ENCODE data around the gene NFKBIE. TPM values are rescaled to one million over a fixed set of nuclear protein-coding genes. Genes with fewer than 3 reads are reported as not detected.
"Not testable (repeated sequence)": the region's sequence is repeated elsewhere in the genome, so short reads cannot be mapped to it uniquely, and the experiment has no call there.

NFKBIE gene
- total RNA-seq, 1 experiment from 2014 or later, result 7.4 TPM

GRCh38 chr6:44232676-44233566, 32.4 kb downstream of the NFKBIE start:
- Histone ChIP-seq H3K9me3 (ENCODE audit: low read length) (no peaks in the 10 kb centered on the region), H4K20me1 (ENCODE audit: low read length) (no peaks in the 10 kb centered on the region), H2AFZ (ENCODE audit: low read length) (no peak overlapping the region), H3K4me1 (ENCODE audit: insufficient read depth, low read length) (peaks cover 24% of the 10 kb centered on the region), H3K27me3 (ENCODE audit: low read length) (no peaks in the 10 kb centered on the region), H3K36me3 (ENCODE audit: low read depth, low read length) (peaks cover 17% of the 10 kb centered on the region), H3F3A (ENCODE audit: low read length, unreplicated experiment) (no peaks in the 10 kb centered on the region), H3K9ac (ENCODE audit: low read length) (no peak overlapping the region), H3K9me2 (replicated peaks; ENCODE audit: low read length) (no peaks in the 10 kb centered on the region), H3K79me2 (ENCODE audit: low read length) (no peaks in the 10 kb centered on the region), H3K4me3 (ENCODE audit: low read length) (no peak overlapping the region), H3K27ac (ENCODE audit: low read length) (no peak overlapping the region), H3K4me2 (ENCODE audit: low read length) (no peak overlapping the region)
- DNase-seq (no peak), ATAC-seq (no peak)
- TF ChIP-seq EZH2 (IDR thresholded peaks at IDR 0.05; ENCODE audit: low read length, unreplicated experiment) (no peak), EZH2phosphoT487 (IDR thresholded peaks at IDR 0.05; ENCODE audit: borderline replicate concordance, low read length) (no peak), CTCF (conservative IDR thresholded peaks at IDR 0.05; ENCODE audit: low read depth, low read length) (no peak)
- intact Hi-C loops (cut with micrococcal nuclease), result no loop called here
- BruUV-seq (replicated peaks), result no TSS peak
- CTCF ChIA-PET, result no interaction called here
- POLR2A ChIA-PET (ENCODE audit: unreplicated experiment), result no interaction called here

GRCh38 chr6:44231426-44231825, 33.9 kb downstream of the NFKBIE start:
- H3K9me2 ChIP-seq (replicated peaks; ENCODE audit: low read length); POLR2A ChIA-PET (ENCODE audit: unreplicated experiment); H2AFZ ChIP-seq (ENCODE audit: low read length); H3K9ac ChIP-seq (ENCODE audit: low read length); intact Hi-C loops (cut with micrococcal nuclease); CTCF ChIA-PET; H3K27ac ChIP-seq (ENCODE audit: low read length); H3K4me2 ChIP-seq (ENCODE audit: low read length); H3K9me3 ChIP-seq (ENCODE audit: low read length); DNase-seq; H3K4me3 ChIP-seq (ENCODE audit: low read length); H3K27me3 ChIP-seq (ENCODE audit: low read length); H3K79me2 ChIP-seq (ENCODE audit: low read length); ATAC-seq; H3F3A ChIP-seq (ENCODE audit: low read length, unreplicated experiment); H4K20me1 ChIP-seq (ENCODE audit: low read length); BruUV-seq (replicated peaks): not testable (repeated sequence)
- Histone ChIP-seq H3K4me1 (ENCODE audit: insufficient read depth, low read length) (peaks cover 13% of the 10 kb centered on the region), H3K36me3 (ENCODE audit: low read depth, low read length) (peaks cover 17% of the 10 kb centered on the region)

GRCh38 chr6:44230034-44230675, 35.2 kb downstream of the NFKBIE start:
- intact Hi-C loops (cut with micrococcal nuclease), result no loop called here
- no peak for TF ChIP-seq EZH2 (IDR thresholded peaks at IDR 0.05; ENCODE audit: low read length, unreplicated experiment)
- TF ChIP-seq CTCF (conservative IDR thresholded peaks at IDR 0.05; ENCODE audit: low read depth, low read length), result no peak
- no peak for TF ChIP-seq EZH2phosphoT487 (IDR thresholded peaks at IDR 0.05; ENCODE audit: borderline replicate concordance, low read length)
- Histone ChIP-seq H3K9me2 (replicated peaks; ENCODE audit: low read length) (no peaks in the 10 kb centered on the region), H3K9ac (ENCODE audit: low read length) (no peak overlapping the region), H3K4me1 (ENCODE audit: insufficient read depth, low read length) (peaks cover 13% of the 10 kb centered on the region; the same call in 1 of the 2 replicates), H3K27me3 (ENCODE audit: low read length) (no peaks in the 10 kb centered on the region), H2AFZ (ENCODE audit: low read length) (no peak overlapping the region), H3K4me2 (ENCODE audit: low read length) (no peak overlapping the region), H3K36me3 (ENCODE audit: low read depth, low read length) (peaks cover 14% of the 10 kb centered on the region), H3K4me3 (ENCODE audit: low read length) (no peak overlapping the region), H3K27ac (ENCODE audit: low read length) (no peak overlapping the region), H4K20me1 (ENCODE audit: low read length) (no peaks in the 10 kb centered on the region), H3K9me3 (ENCODE audit: low read length) (no peaks in the 10 kb centered on the region), H3F3A (ENCODE audit: low read length, unreplicated experiment) (no peaks in the 10 kb centered on the region), H3K79me2 (ENCODE audit: low read length) (peaks cover 19% of the 10 kb centered on the region)
- ATAC-seq (no peak), DNase-seq (no peak)
- no TSS peak for BruUV-seq (replicated peaks)
- ChIA-PET CTCF (no interaction called here), POLR2A (ENCODE audit: unreplicated experiment) (no interaction called here)
